Loucy (cell line): ENCODE measurements around the gene TSPEAR.
"Not testable (repeated sequence)": the region's sequence is repeated elsewhere in the genome, so short reads cannot be mapped to it uniquely, and the experiment has no call there.

Experiments used
- H2AFZ ChIP-seq: fragments of 200-600 bp; sonication (generic); 2 replicates; pipeline ENCODE4 v1.6.0; 2016; ENCODE audit warnings: antibody characterized with exemption, mild to moderate bottlenecking, low read length, moderate library complexity
- H3F3A ChIP-seq: fragments of 200-600 bp; 2 replicates; pipeline ENCODE4 v1.6.0; 2016; ENCODE audit warnings: antibody characterized with exemption, low read depth, mild to moderate bottlenecking
- H3K27me3 ChIP-seq: fragments of 200-600 bp; sonication (generic); 2 replicates; pipeline ENCODE4 v1.6.1; 2014; ENCODE audit warnings: low read length, mild to moderate bottlenecking; ENCODE audit not compliant: insufficient read depth, poor library complexity, severe bottlenecking
- H3K36me3 ChIP-seq: fragments of 200-600 bp; sonication (generic); 2 replicates; pipeline ENCODE4 v1.6.1; 2016; ENCODE audit warnings: low read length; ENCODE audit not compliant: insufficient read depth
- H3K4me1 ChIP-seq: fragments of 200-600 bp; sonication (generic); 2 replicates; pipeline ENCODE4 v1.5.1; 2014; ENCODE audit warnings: low read length, mild to moderate bottlenecking; ENCODE audit not compliant: insufficient read depth, poor library complexity, severe bottlenecking
- H3K4me2 ChIP-seq: fragments of 200-600 bp; sonication (generic); 2 replicates; pipeline ENCODE4 v1.6.0; 2014; ENCODE audit warnings: antibody characterized with exemption, low read length, low read depth, mild to moderate bottlenecking; ENCODE audit not compliant: poor library complexity, severe bottlenecking
- H3K4me3 ChIP-seq: fragments of 200-600 bp; sonication (generic); 2 replicates; pipeline ENCODE4 v1.5.1; 2014; ENCODE audit warnings: low read length, mild to moderate bottlenecking, mixed read lengths; ENCODE audit not compliant: poor library complexity, severe bottlenecking
- H3K79me2 ChIP-seq: fragments of 200-600 bp; sonication (generic); 2 replicates; pipeline ENCODE4 v1.6.1; 2014; ENCODE audit warnings: low read length; ENCODE audit not compliant: insufficient read depth
- H3K9ac ChIP-seq: fragments of 200-600 bp; sonication (generic); 2 replicates; pipeline ENCODE4 v1.6.0; 2014; ENCODE audit warnings: mild to moderate bottlenecking, low read depth, low read length, moderate library complexity; ENCODE audit not compliant: poor library complexity, severe bottlenecking
- H3K9me2 ChIP-seq: fragments of 200-600 bp; sonication (generic); replicated peaks from 2 replicates; pipeline ENCODE4 v1.6.1; 2016; ENCODE audit warnings: low read depth, low read length, mixed read lengths
- H3K9me3 ChIP-seq: fragments of 200-600 bp; sonication (generic); 2 replicates; pipeline ENCODE4 v1.6.1; 2014; ENCODE audit warnings: mild to moderate bottlenecking, antibody characterized with exemption, low read length, low read depth; ENCODE audit not compliant: insufficient read depth
- H4K20me1 ChIP-seq: fragments of 200-600 bp; sonication (generic); 2 replicates; pipeline ENCODE4 v1.6.0; 2014; ENCODE audit warnings: antibody characterized with exemption, low read length, mild to moderate bottlenecking; ENCODE audit not compliant: insufficient read depth, poor library complexity, severe bottlenecking
- CTCF ChIP-seq: fragments of 200-600 bp; sonication (generic); conservative IDR thresholded peaks from 2 replicates; pipeline ENCODE4 v1.5.1; 2014; ENCODE audit warnings: mild to moderate bottlenecking, antibody characterized with exemption, low read length
- EZH2phosphoT487 ChIP-seq: fragments of 200-600 bp; IDR thresholded peaks from 2 replicates; pipeline ENCODE4 v1.6.1; 2018; ENCODE audit warnings: antibody characterized with exemption, mild to moderate bottlenecking, moderate library complexity, borderline replicate concordance

TSPEAR gene

DNA sequence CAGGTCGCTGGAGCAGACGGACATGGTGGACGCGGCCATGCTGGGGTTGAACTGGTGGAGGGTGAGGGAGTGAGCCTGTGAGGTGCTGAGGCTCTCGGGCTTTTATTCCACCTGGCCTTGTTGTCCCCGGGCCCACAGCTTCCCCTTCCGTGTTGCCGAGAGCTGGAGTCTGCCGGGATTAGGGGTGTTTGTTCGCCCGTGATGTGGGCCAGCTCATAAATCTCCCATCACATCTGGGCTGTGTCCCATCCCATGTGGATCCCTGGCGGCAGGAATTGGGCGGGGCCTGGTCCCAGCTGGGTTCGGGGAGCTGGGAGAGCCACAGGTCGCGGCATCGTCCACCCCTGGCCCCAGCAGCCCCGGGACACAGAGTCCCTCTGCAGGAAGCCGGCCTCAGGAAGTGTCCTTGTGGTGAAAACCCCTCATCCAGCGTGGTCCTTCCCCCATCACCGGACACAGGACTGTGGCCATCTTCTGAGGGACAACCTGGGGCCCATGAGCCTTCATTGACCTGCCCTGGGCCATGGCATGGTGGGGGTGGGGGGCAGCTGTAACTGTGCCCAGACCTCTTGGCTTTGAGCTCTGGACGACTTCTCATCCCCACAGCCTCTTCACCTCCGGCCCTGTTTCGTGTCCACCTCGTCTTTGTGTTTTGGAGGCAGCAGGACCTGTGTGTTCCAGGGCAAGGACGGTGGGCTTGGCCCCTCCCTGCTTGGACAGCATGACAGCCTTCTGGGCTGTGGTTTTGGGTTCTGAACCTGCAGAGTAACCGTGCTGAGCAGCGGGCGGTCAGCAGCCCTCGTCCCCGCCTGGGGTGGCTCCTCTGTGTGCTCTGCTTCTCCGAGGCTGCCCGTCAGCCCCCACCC is 118.7 kb downstream of the TSPEAR start, which contains the start of gene KRTAP10-6:
KRTAP10-6 (minus strand) TSS at position 60 of the 866 bp plus-strand sequence; CDS start at position 39, 21 bp downstream.
- Histone ChIP-seq H3K9me3 (no peaks in the 10 kb centered on the region), H3K9me2 (no peaks in the 10 kb centered on the region), H4K20me1 (no peaks in the 10 kb centered on the region), H3K4me3 (no peak within 1 kb of the TSS), H3K4me1 (no peaks in the 10 kb centered on the region), H3K79me2 (no peaks in the 10 kb centered on the region), H3K36me3 (no peaks in the 10 kb centered on the region), H3K4me2 (no peak within 1 kb of the TSS), H3K9ac (no peak within 1 kb of the TSS), H3K27me3 (no peaks in the 10 kb centered on the region), H2AFZ (no peak within 1 kb of the TSS), H3F3A (no peaks in the 10 kb centered on the region)
- TF ChIP-seq EZH2phosphoT487, result no peak
- TF ChIP-seq CTCF, result no peak

DNA sequence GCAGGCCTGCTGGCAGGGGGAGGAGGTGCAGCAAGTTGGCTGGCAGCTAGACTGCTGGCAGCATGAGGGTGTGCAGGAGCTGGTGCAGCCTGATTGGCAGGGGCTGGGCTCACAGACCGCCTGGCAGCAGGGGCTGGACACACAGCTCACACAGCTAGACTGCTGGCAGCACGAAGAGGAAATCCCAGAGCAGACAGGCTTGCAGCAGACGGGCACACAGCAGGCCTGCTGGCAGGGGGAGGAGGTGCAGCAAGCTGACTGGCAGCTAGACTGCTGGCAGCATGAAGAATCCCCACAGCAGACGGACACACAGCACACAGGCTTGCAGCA is 119.6 kb downstream of the TSPEAR start:
- H3K9me3 ChIP-seq, H3K4me3 ChIP-seq, H4K20me1 ChIP-seq, H3K9me2 ChIP-seq, H3F3A ChIP-seq, H3K4me1 ChIP-seq, H3K36me3 ChIP-seq, H3K9ac ChIP-seq, H3K79me2 ChIP-seq, H3K27me3 ChIP-seq, H3K4me2 ChIP-seq, H2AFZ ChIP-seq: not testable (repeated sequence)

DNA sequence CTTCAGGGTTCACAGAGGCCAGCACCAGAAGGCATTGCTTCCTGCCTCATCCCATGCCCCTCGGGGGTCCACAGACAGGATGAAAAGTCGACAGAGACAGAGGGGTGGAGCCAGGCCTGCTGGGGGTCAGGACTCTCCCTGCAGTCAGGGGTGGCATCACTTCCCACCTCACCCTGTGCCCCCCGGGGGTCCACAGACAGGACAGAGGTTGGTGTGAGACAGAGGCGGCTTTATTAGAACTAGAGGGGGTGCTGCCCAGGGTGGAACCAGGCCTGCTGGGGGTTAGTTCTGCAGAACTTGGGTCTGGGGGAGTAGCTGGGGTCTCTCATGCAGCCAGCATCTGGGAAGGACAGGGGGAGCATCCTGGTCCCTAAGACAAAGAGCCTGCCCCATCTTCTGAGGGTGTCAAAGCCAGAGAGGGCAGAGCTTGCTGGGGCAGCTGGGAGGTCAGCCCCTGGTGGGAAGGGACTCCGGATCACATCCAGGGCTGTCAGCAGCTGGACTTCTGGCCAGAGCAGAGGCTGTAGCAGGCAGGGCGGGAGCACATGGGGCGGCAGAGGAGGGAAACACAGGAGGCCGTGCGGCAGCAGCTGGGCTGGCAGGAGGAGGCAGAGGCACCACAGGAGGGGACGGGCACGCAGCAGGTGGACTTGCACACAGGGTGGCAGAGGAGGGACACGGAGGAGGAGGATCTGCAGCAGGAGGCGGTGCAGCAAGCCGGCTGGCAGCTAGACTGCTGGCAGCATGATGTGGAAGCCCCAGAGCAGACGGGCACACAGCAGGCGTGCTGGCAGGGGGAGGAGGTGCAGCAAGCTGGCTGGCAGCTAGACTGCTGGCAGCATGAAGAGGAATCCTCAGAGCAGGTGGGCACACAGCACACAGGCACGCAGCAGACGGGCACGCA is 120.2 kb downstream of the TSPEAR start:
- H3K36me3 ChIP-seq, H3K4me3 ChIP-seq, H2AFZ ChIP-seq, H4K20me1 ChIP-seq, H3K9me2 ChIP-seq, H3K27me3 ChIP-seq, H3F3A ChIP-seq, H3K4me1 ChIP-seq, H3K4me2 ChIP-seq, H3K9me3 ChIP-seq, H3K9ac ChIP-seq, H3K79me2 ChIP-seq: not testable (repeated sequence)

DNA sequence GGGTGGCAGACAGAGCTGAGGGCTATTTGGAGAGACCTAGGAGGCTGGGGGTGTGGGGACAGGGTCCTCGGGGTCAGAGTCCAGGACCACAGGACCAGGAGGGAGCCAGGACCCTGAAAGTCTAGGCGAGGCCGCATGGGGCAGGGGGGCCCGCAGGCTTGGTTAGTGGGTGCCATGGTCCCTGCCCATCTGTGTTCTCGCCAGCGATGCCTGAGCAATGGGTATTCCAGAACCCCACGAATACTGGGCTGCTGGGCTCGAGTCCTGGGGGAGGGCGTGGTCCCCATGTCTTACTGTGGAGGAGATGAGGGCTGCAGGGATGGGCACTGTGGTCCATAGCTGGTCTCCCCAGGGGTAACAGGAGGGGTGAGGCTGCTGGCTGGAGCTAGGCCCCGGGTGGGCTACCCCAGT is 121.1 kb downstream of the TSPEAR start:
- Histone ChIP-seq H3K4me2 (no peak overlapping the region), H3F3A (no peaks in the 10 kb centered on the region), H3K9me2 (no peaks in the 10 kb centered on the region), H3K9me3 (no peaks in the 10 kb centered on the region), H3K79me2 (no peaks in the 10 kb centered on the region), H3K4me3 (no peak overlapping the region), H2AFZ (no peak overlapping the region), H3K27me3 (no peaks in the 10 kb centered on the region), H3K36me3 (no peaks in the 10 kb centered on the region), H4K20me1 (no peaks in the 10 kb centered on the region), H3K4me1 (no peaks in the 10 kb centered on the region), H3K9ac (no peak overlapping the region)
- TF ChIP-seq CTCF (no peak), EZH2phosphoT487 (no peak)
